HEK293T (cell line): ENCODE measurements around the gene ASS1.

Experiments
- BHLHE40 ChIP-seq: fragments of 450-650 bp; IDR thresholded peaks from 2 replicates; pipeline ENCODE4 v1.6.1; 2016; ENCODE audit warnings: mild to moderate bottlenecking, moderate library complexity, borderline replicate concordance
- CTBP1 ChIP-seq: fragments of 450-650 bp; IDR thresholded peaks from 2 replicates; pipeline ENCODE4 v1.6.1; 2016; ENCODE audit warnings: borderline replicate concordance
- FOXA1 ChIP-seq: fragments of 450-650 bp; IDR thresholded peaks from 2 replicates; pipeline ENCODE4 v1.6.1; 2016; ENCODE audit warnings: mild to moderate bottlenecking
- HDGF ChIP-seq: fragments of 450-650 bp; IDR thresholded peaks from 2 replicates; pipeline ENCODE4 v1.6.1; 2017; ENCODE audit warnings: antibody characterized with exemption, borderline replicate concordance
- NFRKB ChIP-seq: fragments of 450-650 bp; IDR thresholded peaks from 2 replicates; pipeline ENCODE4 v1.6.1; 2016; ENCODE audit warnings: mild to moderate bottlenecking, moderate library complexity
- SP1 ChIP-seq: fragments of 450-650 bp; IDR thresholded peaks from 2 replicates; pipeline ENCODE4 v1.6.1; 2017

- TF ChIP-seq BHLHE40 (no peak), HDGF (no peak), SP1 (no peak), FOXA1 (no peak), CTBP1 (no peak), NFRKB (no peak)
Observed at GRCh38 chr9:130493476-130493875, 48.7 kb downstream of the ASS1 start.
